Measurements from ENCODE around the gene RNF123.

RNF123 gene

DNA sequence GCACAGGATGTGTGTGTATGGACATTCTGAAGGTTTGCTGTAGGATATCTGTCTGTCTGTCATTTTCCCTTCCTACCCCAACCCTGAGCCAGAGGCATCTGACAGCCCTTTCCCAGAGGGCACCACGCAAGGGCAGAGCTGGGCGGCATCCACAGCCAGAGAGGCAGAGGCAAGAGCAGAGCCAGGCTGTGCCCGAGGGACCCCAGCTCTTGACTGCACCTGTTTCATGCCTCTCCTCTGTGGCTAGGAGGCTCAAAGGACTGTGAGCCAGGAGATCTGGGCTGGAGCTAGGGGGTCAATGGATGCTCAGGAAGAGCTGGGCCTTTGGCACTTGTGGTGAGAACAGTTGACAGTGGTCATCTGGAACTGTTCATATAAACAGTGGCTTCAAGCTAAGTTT, 20.0 kb upstream of the RNF123 start:
- no peak overlapping the region for H3K27ac ChIP-seq (ENCODE audit: low read depth, low read length)
- no peak overlapping the region for H2AFZ ChIP-seq (ENCODE audit: low read length, unreplicated experiment)

DNA sequence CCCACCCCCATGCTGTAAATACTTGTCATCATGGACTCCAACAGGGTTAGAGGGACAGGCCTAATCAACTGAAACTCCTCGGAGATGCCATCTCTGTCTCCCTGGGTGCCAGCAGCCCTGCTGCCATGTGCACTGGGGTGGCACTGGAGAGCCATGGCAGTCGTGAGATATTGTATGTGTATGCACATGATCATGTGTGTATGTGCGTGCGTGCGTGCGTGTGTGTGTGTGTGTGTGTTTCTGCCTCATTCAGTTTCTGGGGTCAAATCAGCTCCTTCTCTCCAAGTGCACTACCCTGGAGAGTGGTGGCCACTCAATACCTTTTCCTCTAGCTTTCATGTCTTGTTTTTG, 18.4 kb upstream of the RNF123 start:
- Histone ChIP-seq H3K79me2 (ENCODE audit: control insufficient read depth, insufficient read depth, low read length, unreplicated experiment) (peaks cover 14% of the 10 kb centered on the region), H3K4me1 (ENCODE audit: control insufficient read depth, insufficient read depth, low read length, unreplicated experiment) (peaks cover 21% of the 10 kb centered on the region), H3K36me3 (ENCODE audit: insufficient read depth, low read length) (no peaks in the 10 kb centered on the region), H2AFZ (ENCODE audit: low read length, unreplicated experiment) (no peak overlapping the region), H3K4me3 (ENCODE audit: low read depth, low read length) (no peak overlapping the region), H3K27me3 (ENCODE audit: insufficient read depth, low read length) (no peaks in the 10 kb centered on the region), H3K27ac (ENCODE audit: low read depth, low read length) (no peak overlapping the region)

More for the DNA sequence above, 20.0 kb upstream of the RNF123 start:
- Histone ChIP-seq H3K27me3 (ENCODE audit: insufficient read depth, low read length) (no peaks in the 10 kb centered on the region), H3K4me3 (ENCODE audit: low read depth, low read length) (no peak overlapping the region), H3K79me2 (ENCODE audit: control insufficient read depth, insufficient read depth, low read length, unreplicated experiment) (peaks cover 6% of the 10 kb centered on the region), H3K36me3 (ENCODE audit: insufficient read depth, low read length) (no peaks in the 10 kb centered on the region), H3K4me1 (ENCODE audit: control insufficient read depth, insufficient read depth, low read length, unreplicated experiment) (peaks cover 13% of the 10 kb centered on the region)

DNA sequence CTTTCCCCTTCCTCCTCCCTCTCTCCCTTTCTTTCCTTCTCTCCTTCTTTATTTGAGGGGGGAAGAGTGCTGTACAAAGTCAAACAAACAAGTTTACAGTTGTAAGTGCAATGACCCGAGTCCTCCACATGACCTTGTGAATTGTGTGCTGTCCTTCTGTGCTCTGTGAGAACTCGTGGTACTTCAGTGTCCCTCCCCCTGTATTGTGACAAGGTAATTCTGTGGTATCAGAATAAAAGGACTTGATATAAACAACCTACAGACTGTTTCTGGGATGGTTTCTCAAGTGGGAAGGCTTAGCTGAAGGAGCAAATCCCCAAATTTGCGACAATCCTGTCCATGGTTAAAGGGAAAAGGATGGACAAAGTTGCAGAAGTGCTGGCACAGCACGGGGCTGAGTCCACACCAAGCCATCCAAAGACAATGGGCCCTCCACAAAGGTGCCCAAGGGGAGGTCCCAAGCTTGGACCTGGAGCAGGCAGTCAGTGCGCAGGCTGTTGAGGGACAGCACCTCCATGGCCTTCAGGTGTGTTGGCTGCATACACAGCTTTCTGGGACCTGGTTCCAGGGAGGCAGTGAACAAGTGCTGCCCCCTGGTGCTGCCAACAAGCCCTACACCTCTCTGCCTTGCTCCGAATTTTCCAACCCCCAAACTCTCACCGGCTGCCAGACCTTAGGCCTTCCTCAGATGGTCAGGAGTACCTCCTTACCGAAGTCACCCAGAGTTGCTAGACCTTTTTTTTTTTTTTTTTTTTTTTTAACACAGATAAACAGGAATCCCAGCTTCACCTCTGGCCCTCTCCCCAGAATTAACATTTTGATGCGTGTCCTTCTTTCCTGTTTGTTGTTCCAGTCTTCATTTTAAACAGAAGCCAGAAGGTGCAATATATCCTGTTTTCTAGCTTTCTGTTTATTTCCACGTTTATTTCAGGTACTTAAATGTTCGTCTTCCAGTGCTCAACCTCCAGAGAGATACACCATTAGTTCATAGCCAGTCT, 17.8 kb upstream of the RNF123 start:
- Histone ChIP-seq H3K36me3 (ENCODE audit: insufficient read depth, low read length) (no peaks in the 10 kb centered on the region), H3K4me1 (ENCODE audit: control insufficient read depth, insufficient read depth, low read length, unreplicated experiment) (peaks cover 21% of the 10 kb centered on the region), H3K27me3 (ENCODE audit: insufficient read depth, low read length) (no peaks in the 10 kb centered on the region), H2AFZ (ENCODE audit: low read length, unreplicated experiment) (no peak overlapping the region), H3K4me3 (ENCODE audit: low read depth, low read length) (no peak overlapping the region), H3K27ac (ENCODE audit: low read depth, low read length) (no peak overlapping the region), H3K79me2 (ENCODE audit: control insufficient read depth, insufficient read depth, low read length, unreplicated experiment) (peaks cover 14% of the 10 kb centered on the region)

DNA sequence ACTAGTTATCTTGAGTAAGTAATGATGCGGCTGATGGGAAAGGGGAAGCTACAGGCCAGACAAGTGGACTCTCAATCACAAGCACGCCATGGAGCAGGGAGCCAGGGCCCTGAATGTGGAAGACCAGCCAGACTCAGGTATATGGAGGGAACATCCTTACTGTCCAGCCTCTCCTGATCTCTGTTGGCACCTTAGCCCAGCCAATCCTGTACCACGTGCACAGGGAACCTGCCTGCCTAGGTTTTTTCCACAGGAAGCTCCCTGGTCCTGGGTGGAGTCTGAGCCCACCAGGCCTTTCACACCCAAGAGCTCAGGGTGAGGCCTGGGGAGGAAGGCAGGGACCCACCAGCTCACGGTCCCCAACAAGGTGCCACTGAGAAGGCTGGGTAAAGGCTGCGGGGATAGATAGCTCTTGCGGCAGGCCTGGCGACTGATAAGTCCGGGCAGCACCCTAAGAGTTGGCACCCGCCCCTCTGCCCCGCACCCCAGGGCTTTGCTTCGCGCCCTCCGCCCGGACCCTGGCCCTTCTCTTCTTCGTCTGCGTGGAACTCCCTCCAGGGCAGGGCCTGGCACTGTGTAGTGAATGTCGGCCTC, 16.1 kb upstream of the RNF123 start:
- H3K4me3 ChIP-seq (ENCODE audit: low read depth, low read length) = peak overlapping the region; percentile 88
- peaks cover 15% of the 10 kb centered on the region for H3K4me1 ChIP-seq (ENCODE audit: control insufficient read depth, insufficient read depth, low read length, unreplicated experiment)
- peaks cover 14% of the 10 kb centered on the region for H3K79me2 ChIP-seq (ENCODE audit: control insufficient read depth, insufficient read depth, low read length, unreplicated experiment)
- peak overlapping the region; percentile 87 for H3K27ac ChIP-seq (ENCODE audit: low read depth, low read length)
- no peaks in the 10 kb centered on the region for H3K36me3 ChIP-seq (ENCODE audit: insufficient read depth, low read length)
- H2AFZ ChIP-seq (ENCODE audit: low read length, unreplicated experiment) = peak overlapping the region; percentile 27
- H3K27me3 ChIP-seq (ENCODE audit: insufficient read depth, low read length) = no peaks in the 10 kb centered on the region

DNA sequence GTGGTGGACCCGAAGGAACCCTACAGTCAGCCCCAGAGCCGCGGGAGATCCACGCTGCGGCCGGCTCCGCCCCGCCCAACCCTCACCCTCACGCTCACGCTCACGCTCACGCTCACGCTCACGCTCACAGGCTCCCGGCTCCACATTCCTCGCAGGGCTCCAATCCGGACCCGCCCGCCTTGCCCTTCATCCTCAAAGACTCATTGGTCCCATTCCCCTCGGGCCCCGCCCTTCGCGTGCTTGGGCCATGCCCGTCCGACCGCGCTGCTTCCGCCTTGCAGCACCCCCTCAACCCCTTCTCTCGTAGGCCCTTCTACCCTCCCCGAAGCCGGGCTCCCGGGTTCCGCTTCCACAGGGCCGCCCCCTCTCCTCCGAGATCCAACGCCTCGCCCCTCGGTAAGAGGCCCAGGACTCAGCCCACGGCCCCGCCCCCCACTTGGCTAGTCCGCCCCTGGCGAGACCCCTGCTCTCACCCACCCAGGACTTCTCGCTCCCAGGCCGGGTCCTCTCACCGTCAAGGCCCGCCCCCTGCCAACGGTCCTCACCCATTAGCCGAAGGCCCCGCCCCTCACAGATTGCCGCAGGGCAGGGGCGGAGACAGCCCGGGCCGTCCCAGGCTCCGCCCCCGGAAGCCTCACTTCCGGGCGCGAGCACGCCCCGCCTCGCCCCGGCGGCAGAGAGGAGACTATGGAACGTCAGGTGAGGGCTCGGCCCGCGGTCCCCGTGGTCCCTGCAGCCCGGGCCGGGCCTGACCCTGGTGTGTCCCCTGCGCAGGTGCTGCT, 15.5 kb upstream of the RNF123 start, which contains the start of gene APEH:
Gene APEH (plus strand): TSS at position 637 of the 782 bp plus-strand sequence. CDS start 51 bp downstream, at position 688.
- H3K27me3 ChIP-seq (ENCODE audit: insufficient read depth, low read length) = no peaks in the 10 kb centered on the region
- H3K27ac ChIP-seq (ENCODE audit: low read depth, low read length) = peak within 1 kb of the TSS; percentile 87
- peaks cover 10% of the 10 kb centered on the region for H3K4me1 ChIP-seq (ENCODE audit: control insufficient read depth, insufficient read depth, low read length, unreplicated experiment)
- peaks cover 14% of the 10 kb centered on the region for H3K79me2 ChIP-seq (ENCODE audit: control insufficient read depth, insufficient read depth, low read length, unreplicated experiment)
- peak within 1 kb of the TSS; percentile 88 for H3K4me3 ChIP-seq (ENCODE audit: low read depth, low read length)
- peak within 1 kb of the TSS; percentile 34 for H2AFZ ChIP-seq (ENCODE audit: low read length, unreplicated experiment)
- H3K36me3 ChIP-seq (ENCODE audit: insufficient read depth, low read length) = no peaks in the 10 kb centered on the region

DNA sequence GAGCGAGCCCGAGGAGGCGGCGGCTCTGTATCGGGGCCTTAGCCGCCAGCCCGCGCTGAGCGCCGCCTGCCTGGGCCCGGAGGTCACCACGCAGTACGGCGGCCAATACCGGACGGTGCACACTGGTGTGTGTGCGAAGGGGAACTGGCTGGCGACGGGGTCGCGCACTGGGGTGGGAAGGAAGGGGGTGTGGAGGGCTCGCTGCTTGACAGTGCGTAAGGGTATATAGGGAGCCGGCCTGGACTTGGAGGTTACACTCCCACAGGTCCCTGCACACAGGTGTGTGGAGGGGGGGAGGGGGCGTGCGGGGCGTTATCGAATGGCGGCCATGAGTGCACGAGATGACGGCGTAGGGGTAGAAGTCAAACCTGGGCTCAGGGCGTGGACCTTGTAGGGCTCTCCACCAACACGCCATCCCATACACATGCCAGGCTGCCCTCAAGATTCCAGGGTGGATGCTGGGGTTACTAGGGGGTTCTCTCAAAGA, 14.8 kb upstream of the RNF123 start:
- Histone ChIP-seq H2AFZ (ENCODE audit: low read length, unreplicated experiment) (no peak overlapping the region), H3K27ac (ENCODE audit: low read depth, low read length) (no peak overlapping the region; the same call in 1 of the 2 replicates), H3K4me1 (ENCODE audit: control insufficient read depth, insufficient read depth, low read length, unreplicated experiment) (peaks cover 10% of the 10 kb centered on the region), H3K27me3 (ENCODE audit: insufficient read depth, low read length) (no peaks in the 10 kb centered on the region), H3K36me3 (ENCODE audit: insufficient read depth, low read length) (no peaks in the 10 kb centered on the region), H3K4me3 (ENCODE audit: low read depth, low read length) (peak overlapping the region; percentile 88), H3K79me2 (ENCODE audit: control insufficient read depth, insufficient read depth, low read length, unreplicated experiment) (peaks cover 14% of the 10 kb centered on the region)

DNA sequence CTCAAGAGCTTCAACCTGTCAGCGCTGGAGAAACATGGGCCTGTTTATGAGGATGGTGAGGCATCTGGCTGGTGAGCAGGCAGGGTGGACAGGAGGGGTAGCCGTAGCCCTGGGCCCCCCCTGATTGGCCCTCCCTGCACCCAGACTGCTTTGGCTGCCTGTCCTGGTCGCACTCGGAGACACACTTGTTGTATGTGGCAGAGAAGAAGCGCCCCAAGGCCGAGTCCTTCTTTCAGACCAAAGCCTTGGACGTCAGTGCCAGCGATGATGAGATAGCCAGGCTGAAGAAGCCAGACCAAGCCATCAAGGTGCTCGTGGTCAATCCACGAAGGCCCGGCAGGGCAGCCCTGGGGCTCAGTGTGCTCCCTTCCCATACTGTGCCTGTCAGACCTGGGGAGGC, 13.4 kb upstream of the RNF123 start:
- no peak overlapping the region; the same call in 1 of the 2 replicates for H3K4me3 ChIP-seq (ENCODE audit: low read depth, low read length)
- H2AFZ ChIP-seq (ENCODE audit: low read length, unreplicated experiment) = no peak overlapping the region
- peaks cover 10% of the 10 kb centered on the region for H3K4me1 ChIP-seq (ENCODE audit: control insufficient read depth, insufficient read depth, low read length, unreplicated experiment)
- H3K36me3 ChIP-seq (ENCODE audit: insufficient read depth, low read length) = peaks cover 4% of the 10 kb centered on the region; the same call in 1 of the 2 replicates
- no peak overlapping the region for H3K27ac ChIP-seq (ENCODE audit: low read depth, low read length)
- no peaks in the 10 kb centered on the region for H3K27me3 ChIP-seq (ENCODE audit: insufficient read depth, low read length)
- peaks cover 14% of the 10 kb centered on the region for H3K79me2 ChIP-seq (ENCODE audit: control insufficient read depth, insufficient read depth, low read length, unreplicated experiment)

DNA sequence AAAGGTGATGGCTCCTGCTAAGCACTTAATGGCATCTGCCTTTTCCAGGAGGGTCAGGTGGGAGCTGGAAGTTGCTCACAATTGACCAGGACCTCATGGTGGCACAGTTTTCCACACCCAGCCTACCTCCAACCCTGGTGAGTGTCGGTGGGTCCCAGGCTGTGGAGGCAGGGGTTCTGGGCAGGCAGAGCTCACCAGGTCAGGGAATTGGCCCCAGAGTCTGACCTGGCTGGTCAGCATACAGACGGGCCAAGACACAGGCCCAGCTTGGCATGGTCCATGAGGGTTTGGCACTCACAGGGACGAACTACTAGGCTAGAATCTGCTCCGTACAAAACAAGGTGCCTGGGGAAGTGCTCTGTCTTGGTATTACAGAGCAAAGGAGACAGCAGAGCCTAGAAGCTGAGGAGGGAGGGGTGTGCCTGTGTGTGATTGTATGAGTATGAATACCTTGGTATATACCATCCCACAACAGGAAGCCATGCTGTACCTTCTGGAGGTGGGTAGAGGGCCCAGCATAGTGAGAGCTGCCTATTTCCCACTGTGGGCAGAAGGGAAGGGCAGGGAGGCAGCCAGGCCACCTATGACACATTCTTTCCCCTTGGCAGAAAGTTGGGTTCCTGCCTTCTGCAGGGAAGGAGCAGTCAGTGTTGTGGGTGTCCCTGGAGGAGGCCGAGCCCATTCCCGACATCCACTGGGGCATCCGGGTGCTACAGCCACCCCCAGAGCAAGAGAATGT, 8.7 kb upstream of the RNF123 start:
- H3K27ac ChIP-seq (ENCODE audit: low read depth, low read length) = no peak overlapping the region
- no peaks in the 10 kb centered on the region for H3K4me1 ChIP-seq (ENCODE audit: control insufficient read depth, insufficient read depth, low read length, unreplicated experiment)
- H2AFZ ChIP-seq (ENCODE audit: low read length, unreplicated experiment) = no peak overlapping the region
- H3K27me3 ChIP-seq (ENCODE audit: insufficient read depth, low read length) = no peaks in the 10 kb centered on the region
- peaks cover 10% of the 10 kb centered on the region for H3K36me3 ChIP-seq (ENCODE audit: insufficient read depth, low read length)
- H3K79me2 ChIP-seq (ENCODE audit: control insufficient read depth, insufficient read depth, low read length, unreplicated experiment) = no peaks in the 10 kb centered on the region
- no peak overlapping the region for H3K4me3 ChIP-seq (ENCODE audit: low read depth, low read length)

DNA sequence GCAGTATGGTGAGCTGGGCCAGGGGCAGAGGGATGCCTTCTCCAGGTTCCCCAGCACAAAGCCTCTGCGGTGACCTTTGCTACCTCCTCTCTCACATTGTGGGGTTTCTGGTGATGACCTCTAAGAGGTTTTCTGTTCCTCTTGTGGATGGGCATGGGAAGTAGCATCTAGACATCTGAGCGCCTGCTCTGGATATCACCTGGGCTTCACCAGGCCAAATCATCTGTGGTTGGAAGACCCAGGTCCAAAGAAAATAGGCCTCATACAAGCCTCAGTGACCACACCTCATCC, 8.2 kb upstream of the RNF123 start:
- no peaks in the 10 kb centered on the region for H3K4me1 ChIP-seq (ENCODE audit: control insufficient read depth, insufficient read depth, low read length, unreplicated experiment)
- H2AFZ ChIP-seq (ENCODE audit: low read length, unreplicated experiment) = no peak overlapping the region
- no peaks in the 10 kb centered on the region for H3K79me2 ChIP-seq (ENCODE audit: control insufficient read depth, insufficient read depth, low read length, unreplicated experiment)
- no peak overlapping the region for H3K27ac ChIP-seq (ENCODE audit: low read depth, low read length)
- H3K27me3 ChIP-seq (ENCODE audit: insufficient read depth, low read length) = peaks cover under 1% of the 10 kb centered on the region; the same call in 1 of the 2 replicates
- H3K4me3 ChIP-seq (ENCODE audit: low read depth, low read length) = no peak overlapping the region
- peaks cover 10% of the 10 kb centered on the region for H3K36me3 ChIP-seq (ENCODE audit: insufficient read depth, low read length)

DNA sequence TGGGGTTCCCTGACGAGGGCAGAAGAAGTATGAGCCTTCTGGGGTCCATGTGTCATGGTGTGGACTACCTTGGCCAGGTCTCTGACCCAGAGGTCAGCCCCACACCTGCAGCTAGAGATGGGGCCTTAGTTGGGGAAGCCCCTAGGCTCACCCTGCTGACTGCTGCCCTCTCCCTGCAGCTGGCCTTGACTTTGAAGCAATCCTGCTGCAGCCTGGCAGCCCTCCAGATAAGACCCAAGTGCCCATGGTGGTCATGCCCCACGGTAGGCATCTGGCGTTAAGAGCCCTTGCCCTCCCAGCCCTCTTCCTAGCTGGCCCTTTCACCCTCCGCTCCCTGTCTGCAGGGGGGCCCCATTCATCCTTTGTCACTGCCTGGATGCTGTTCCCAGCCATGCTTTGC, 7.8 kb upstream of the RNF123 start:
- Histone ChIP-seq H3K4me1 (ENCODE audit: control insufficient read depth, insufficient read depth, low read length, unreplicated experiment) (no peaks in the 10 kb centered on the region), H3K27ac (ENCODE audit: low read depth, low read length) (no peak overlapping the region), H3K4me3 (ENCODE audit: low read depth, low read length) (no peak overlapping the region), H2AFZ (ENCODE audit: low read length, unreplicated experiment) (no peak overlapping the region), H3K79me2 (ENCODE audit: control insufficient read depth, insufficient read depth, low read length, unreplicated experiment) (no peaks in the 10 kb centered on the region), H3K36me3 (ENCODE audit: insufficient read depth, low read length) (peaks cover 10% of the 10 kb centered on the region), H3K27me3 (ENCODE audit: insufficient read depth, low read length) (peaks cover 3% of the 10 kb centered on the region; the same call in 1 of the 2 replicates)
